GM18511 (cell line): ENCODE results near the gene KRTAP5-5.

Experiments
- ATAC-seq: cut with Tn5 transposase; IDR thresholded peaks from one replicate; pipeline ENCODE4 v1.9.1; 2021; ENCODE audit warnings: mild to moderate bottlenecking, moderate library complexity; ENCODE audit not compliant: unreplicated experiment

KRTAP5-5 gene

DNA sequence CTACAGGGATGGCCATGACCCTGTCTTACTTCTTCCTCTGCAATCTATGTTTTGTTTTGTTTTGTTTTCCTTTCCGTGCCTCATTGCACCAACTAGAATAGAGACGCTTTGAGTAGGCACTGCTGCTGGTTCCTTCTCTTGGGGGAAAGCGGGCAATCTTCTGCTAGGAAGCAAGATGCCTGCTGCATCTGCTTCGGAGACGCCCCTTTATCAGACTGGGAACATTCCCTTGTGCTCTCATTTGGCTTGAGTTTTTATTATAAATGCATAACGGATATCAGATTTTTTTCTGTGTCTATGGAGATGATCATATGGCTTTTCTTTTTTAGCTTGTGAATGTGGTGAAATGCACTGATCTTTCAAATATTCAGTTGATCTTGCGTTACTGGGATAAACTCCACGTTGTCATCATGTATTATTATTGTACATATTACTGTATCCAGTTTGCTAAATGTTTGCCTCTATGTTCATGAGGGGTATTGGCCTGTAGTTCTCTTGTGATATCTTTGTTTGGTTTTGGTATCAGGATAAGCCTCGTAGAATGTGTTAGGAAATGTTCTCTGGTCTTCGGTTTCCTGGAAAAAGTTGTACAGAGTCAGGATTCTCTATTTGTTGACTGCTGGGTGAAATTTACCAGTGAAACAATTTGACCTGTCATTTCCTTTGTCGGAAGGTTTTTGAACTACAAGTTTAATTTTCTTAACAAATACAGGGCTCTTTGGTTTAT, 44.0 kb downstream of the KRTAP5-5 start:
- no peak for ATAC-seq

DNA sequence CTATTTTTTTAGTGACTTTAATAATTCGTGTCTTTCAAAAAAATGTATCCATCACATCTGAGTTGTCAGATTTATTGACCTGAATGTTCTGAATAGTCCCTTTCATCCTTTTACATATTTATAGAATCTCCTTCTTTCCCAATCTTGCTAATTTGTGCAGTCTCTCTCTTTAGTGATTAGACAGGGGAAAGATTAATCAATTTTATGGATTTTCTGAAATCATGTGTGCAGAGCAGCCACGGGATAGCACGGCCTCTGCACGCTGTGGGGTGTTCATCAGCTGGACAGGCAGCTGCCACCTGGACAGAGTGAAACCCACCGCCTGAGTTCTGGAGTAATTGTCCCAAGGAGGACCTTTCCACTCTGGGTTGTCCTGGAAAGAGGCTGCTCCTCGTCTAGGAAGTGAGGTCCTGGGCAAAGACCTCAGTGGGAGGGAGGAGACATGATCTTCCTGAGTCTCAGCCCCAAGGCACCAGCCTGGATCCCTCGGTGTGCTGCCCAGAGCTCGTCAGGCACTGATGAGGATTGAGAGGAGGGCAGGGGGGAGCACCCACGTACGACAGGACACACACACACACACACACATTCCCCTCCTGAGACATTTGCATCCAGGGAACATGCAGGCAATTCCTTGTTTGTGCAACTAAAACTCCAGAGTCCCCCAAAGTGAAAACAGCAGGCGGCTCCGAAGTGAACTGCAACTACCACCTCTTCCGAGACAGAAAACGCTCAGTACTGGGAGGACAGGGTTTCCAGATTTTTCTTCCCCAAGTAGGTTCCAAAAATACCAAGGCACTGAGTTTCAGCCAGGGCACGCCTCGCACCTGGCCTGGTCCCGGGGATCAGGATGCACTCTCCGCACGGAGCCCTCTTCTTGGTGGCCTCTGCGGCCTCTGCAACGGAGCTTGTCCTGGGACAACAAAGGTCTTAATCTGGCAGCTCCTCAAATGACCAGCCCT, 44.9 kb downstream of the KRTAP5-5 start:
- no peak for ATAC-seq

DNA sequence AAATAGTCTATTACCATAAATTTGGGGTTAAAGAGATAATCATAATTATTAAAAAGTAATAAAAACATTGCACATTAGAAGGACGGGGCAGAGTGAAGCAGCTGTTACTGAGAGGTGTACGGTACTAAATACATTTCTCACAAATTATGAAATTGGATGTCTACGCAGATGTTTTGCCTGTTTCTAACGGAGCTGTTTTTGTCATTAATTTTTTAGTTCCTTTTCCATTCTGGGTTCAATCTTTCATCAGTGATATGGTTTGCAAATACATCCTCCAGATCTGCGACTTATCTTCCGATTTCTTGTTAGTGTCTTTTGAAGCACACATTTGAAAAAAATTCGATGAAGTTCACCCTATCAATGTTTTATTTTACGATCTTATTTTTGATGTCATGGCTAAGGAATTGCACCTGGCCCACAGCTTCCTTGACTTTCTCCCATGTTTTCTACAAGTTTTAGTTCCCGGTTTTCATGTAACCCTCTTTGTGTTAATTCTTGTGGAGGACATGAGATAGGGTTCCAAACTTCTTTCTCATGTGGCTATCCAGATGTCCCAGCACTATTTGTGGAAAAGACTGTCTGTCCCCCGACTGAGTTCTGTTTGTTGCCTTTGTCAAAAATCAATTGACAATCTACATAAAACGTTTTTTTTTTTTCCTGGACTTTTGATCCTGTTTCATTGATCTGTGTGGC, 46.1 kb downstream of the KRTAP5-5 start:
- no peak for ATAC-seq

DNA sequence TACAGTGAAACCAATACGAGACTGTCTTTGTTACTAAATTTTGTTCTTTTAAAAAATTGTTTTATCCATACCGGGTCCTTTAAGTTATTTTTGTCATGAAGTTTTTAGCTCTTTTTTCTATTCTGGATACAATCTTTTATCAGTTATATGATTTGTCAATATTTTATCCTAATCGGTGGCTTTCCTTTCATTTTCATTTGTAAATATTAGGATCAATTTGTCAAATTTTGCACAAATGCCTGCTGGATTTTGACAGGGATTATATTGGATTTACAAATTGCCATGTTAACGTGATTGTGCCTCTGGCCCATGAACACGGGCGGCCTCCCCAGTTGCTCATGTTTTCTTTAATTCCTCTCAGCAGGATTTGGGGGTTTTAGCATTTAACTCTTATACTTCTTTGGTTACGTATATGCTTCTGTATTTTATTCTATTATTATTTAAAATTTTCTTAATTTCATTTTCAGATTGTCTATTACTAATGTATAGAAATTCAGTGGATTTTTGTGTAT, 46.7 kb downstream of the KRTAP5-5 start:
- ATAC-seq: no peak

DNA sequence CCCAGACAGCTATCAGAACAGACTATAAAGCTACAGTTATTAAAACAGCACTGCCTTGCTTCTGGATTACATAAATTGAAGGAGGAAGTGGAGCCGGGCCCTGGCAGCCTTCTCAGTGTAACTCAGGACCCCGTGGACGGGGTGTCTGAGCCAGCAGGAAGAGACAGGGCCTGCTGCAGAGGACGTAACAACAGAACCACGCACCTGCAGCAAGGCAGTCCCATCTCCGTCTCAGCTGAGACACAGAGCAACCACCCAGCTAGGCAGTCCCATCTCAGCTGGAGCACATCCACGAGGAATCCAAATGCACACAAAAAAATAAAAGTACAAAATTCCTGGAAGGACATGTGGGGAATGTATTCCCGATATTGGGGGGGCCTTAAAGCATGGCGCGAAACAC, 50.3 kb downstream of the KRTAP5-5 start:
- ATAC-seq: no peak
